Hematopoietic multipotent progenitor cell treated with erythropoietin and hydrocortisone succinate and interleukin-3 and kit ligand, for 8 days (in vitro differentiated cells): Measurements from ENCODE around the gene PDK4.
"Not testable (repeated sequence)": the region's sequence is repeated elsewhere in the genome, so short reads cannot be mapped to it uniquely, and the experiment has no call there.

Experiments used
- DNase-seq: peaks from one replicate; pipeline ENCODE4 v3.0.0-alpha.2; 2015

Gene PDK4

GRCh38 chr7:95558864-95559263 is 37.5 kb downstream of the PDK4 start:
- no peak for DNase-seq

- no peak for DNase-seq
These were observed 39.5 kb downstream of the PDK4 start for GRCh38 chr7:95556777-95557176.

- no peak for DNase-seq
These were observed 42.4 kb downstream of the PDK4 start for GRCh38 chr7:95553939-95554338.

GRCh38 chr7:95552010-95552926 is 44.0 kb downstream of the PDK4 start:
- DNase-seq = not testable (repeated sequence)

GRCh38 chr7:95550546-95550945 is 45.8 kb downstream of the PDK4 start:
- no peak for DNase-seq

- no peak for DNase-seq
These were observed 46.3 kb downstream of the PDK4 start for GRCh38 chr7:95549818-95550529.

- no peak for DNase-seq
These were observed 48.7 kb downstream of the PDK4 start for GRCh38 chr7:95547361-95548348.

- no peak for DNase-seq
These were observed 49.7 kb downstream of the PDK4 start for GRCh38 chr7:95546647-95547046.

- DNase-seq = no peak
These were observed 50.6 kb downstream of the PDK4 start for GRCh38 chr7:95545673-95546072.

GRCh38 chr7:95545007-95545615 is 51.2 kb downstream of the PDK4 start:
- DNase-seq = no peak

- no peak for DNase-seq
These were observed 52.1 kb downstream of the PDK4 start for GRCh38 chr7:95544171-95544570.

GRCh38 chr7:95543312-95543711 is 53.0 kb downstream of the PDK4 start:
- DNase-seq = no peak

- DNase-seq = no peak
These were observed 56.0 kb downstream of the PDK4 start for GRCh38 chr7:95540366-95540765.

- no peak for DNase-seq
These were observed 56.9 kb downstream of the PDK4 start for GRCh38 chr7:95539426-95539825.

- DNase-seq = no peak
These were observed 58.8 kb downstream of the PDK4 start for GRCh38 chr7:95537468-95537867.

- DNase-seq = no peak
These were observed 59.5 kb downstream of the PDK4 start for GRCh38 chr7:95536656-95537311.

GRCh38 chr7:95535662-95536061 is 60.7 kb downstream of the PDK4 start:
- no peak for DNase-seq

- DNase-seq = no peak
These were observed 61.5 kb downstream of the PDK4 start for GRCh38 chr7:95534796-95535195.
